Raji (cell line): ENCODE data around the gene CCNA2.

Source experiments
- POLR2A ChIP-seq: IDR thresholded peaks from 2 replicates; pipeline ENCODE4 v1.6.1; 2011; ENCODE audit warnings: low read depth, low read length, control low read depth; ENCODE audit not compliant: insufficient read depth

Gene CCNA2

DNA sequence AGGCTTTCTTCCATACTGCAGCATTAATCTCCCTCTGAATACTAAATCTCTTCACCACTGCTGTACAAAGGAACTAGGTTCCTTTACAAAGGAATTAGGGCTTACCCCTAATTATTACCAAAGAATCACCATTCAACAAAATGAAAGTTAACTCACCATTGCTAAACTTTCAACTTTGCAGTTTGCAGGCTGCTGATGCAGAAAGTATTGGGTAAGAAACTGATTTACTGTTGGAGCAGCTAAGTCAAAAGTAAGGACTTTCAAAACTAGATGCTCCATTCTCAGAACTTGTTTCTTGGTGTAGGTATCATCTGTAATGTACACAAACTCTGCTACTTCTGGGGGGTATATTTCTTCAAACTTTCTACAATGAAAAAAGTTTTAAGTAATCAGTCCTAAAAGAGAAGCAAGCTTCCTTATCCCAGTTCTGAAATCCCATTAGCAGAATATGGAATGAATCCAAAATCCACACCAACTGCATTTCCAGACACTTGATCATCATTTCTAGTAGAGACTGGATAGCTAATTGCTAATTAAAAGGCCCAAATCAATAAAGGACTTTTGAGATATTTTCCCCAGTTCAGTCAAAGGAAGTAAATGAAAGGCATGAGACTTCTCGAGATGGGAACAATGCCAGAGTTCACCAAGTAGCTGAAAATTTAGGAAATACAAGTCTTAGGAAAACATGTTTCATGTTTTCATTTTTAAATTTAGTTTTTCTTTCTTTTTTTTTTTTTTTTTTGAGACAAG is 4.3 kb downstream of the CCNA2 start:
- TF ChIP-seq POLR2A = no peak

DNA sequence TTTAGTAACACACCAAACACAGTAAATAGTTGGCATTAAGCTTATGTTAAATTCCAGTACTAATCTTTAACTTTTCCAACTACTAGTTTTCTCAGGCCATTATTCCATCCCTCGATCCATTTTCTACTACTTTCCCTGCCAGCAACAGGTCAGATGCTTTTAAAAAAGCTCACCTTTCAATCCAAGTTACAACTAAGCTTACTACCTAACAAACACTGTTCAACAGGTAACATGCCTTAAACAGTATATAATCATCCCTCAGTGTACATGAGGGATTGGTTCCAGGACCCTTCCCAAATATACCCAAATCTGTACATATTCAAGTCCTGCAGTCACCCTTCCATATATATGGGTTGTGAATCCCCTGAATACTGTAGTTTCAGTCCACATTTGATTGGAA is 5.5 kb downstream of the CCNA2 start:
- TF ChIP-seq POLR2A = no peak

DNA sequence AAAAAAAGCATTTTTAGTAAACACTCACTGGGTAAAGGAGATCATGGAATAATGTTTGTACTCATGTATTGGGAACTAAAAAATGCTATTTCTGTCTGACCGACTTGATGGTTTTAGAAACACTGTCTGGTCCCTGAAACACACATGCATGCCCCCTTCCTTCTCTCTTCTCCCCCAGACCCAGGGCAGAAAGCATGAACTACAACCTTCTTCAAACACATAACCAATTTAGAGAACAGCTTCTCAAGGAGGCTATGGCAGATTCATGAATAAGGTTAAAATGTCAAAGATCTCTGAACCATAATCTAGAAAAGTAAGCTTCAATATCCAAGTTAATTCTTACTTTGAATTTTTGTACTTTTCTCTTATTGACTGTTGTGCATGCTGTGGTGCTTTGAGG is 6.0 kb downstream of the CCNA2 start:
- TF ChIP-seq POLR2A = no peak

DNA sequence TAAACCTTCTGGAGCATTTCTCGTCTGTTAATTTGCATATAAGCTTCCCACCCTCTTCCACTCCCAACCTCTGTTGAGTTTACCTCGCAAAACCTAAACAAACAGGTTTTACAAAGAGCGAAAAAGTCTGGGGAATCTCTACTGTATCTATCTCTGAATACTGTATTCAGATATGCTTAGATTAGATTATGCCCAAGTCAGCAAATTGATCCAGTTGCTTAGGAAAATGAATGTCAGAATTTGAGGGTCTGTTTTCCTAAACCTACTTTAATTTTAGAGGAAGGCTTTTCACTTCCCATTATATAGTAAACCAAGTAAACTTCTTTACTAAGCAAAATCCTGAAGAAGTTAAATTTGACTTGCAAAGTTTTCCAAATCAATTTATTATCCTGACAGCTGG is 6.7 kb downstream of the CCNA2 start:
- no peak for TF ChIP-seq POLR2A

DNA sequence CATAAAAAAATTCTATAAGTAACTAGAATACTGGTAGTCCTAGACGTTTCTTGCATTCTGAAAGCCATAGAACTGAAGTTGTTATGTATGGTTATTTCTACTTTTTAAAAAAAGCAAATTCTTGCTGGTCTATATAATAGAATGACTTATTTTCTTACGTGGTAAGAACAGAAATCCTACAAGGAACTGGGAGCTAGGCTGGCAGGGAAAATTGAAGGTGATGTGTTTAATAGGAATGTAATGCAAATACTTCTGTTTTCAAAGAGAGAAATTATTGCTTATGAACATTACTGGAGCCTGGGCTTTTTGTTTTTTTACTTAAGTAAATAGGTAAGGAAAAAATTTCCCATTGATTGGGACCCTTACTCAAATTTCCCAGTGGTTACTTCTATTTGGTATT is 8.9 kb downstream of the CCNA2 start:
- TF ChIP-seq POLR2A = no peak

DNA sequence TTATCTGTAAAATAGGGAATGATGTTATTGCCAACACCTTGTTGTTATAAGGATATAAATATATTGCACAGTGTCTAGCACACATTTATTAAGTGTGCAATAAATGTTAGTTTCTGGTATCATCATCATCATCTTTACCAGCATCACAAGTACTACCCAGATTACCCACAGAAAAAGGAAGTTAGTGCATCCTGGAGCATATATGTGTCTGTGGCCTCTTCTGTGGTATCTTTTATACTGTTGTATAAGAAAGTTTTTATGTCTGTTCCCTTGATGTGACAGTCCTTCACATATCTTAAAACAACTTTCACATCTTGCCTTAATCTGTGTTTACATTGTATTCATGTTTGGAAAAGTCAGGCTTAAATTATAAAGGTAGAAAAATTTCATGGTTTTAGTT is 12.6 kb downstream of the CCNA2 start:
- no peak for TF ChIP-seq POLR2A

DNA sequence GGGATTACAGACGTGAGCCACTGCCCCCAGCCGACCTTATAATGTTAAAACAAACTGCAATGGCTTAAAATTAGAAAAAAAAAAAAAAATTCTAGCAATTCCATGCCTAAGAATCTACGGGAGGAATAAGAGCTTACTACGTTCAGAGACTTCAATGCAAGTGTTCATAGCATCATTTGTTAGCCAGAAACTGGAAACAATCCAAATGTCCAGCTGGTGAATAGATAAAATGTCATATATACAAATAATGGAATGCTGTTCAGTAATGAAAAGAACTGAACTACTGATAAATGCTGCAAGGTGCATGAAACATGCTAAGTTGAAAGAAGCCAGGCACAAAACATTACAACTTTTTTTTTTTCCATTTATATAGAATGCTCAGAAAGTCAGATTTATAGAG is 17.3 kb downstream of the CCNA2 start:
- TF ChIP-seq POLR2A = no peak

DNA sequence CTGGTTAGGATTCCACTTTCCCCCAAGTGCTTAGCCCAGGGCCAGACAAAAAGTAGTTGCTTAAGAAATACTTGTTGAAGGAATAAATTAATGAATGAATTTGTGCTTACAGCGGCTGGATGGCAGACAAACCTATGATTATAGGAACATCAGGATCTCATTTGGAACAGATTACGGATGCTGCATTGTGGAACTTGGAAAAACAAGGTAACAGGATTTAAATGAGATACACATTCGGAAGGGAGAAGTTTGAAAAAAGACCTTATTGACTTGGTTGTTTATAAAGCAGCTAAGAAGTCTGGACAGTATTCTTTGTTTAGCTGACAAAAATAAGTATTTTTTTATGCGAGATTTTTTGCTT is 22.0 kb downstream of the CCNA2 start:
- no peak for TF ChIP-seq POLR2A

DNA sequence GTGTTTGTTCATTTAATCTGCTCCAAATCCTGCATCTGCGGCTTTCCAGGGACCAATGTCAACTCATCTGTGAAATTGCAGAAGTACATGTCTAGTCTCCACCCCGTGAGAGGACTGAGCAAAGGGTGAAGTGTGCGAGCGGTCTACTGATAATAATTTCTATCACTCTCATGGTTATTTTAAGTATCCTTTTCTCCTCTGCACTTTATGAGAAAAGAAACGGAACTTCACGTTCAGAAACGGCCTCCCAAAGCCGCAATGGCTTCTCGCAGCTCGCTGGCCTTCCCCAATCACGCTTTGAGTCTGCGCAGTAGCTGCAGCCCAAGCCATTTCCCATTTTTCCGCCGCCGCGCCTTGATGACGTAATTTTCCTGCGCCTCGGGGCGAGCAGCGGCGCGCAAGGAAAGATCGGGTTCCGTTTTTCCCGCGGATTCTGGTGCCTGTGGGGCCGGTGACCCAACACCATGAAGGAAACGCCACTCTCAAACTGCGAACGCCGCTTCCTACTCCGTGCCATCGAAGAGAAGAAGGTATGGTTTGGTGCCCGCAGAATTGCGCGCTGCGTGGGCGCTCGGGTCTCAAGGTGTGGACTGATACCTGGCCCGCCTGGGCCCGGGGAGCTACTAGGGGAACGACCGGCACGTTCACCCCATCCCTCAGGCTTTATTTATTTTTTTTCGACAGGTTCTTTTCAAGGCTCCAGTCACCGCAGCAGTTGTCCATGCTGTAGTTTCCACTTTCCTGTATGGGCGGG is 22.5 kb downstream of the CCNA2 start, which contains the start of gene EXOSC9:
Gene EXOSC9 (plus strand): TSS at position 363 of the 754 bp plus-strand sequence. CDS start 102 bp downstream, at position 465.
- peak; percentile 92 for TF ChIP-seq POLR2A

DNA sequence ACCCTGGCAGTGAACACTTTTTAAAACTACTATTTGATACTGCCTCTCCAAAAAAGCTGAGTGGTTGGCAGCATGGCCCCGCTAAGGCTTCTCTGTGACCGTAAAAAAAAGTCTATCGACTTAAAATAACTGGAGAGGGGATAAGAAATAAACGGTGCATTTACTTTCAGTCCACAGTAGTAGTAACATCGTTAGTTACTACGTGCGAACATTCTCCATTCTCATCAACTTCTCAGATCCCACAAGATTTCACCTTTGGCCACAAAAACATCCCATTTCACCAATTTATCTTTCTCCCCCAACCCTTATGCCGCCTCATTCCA is 23.1 kb downstream of the CCNA2 start:
- no peak for TF ChIP-seq POLR2A

DNA sequence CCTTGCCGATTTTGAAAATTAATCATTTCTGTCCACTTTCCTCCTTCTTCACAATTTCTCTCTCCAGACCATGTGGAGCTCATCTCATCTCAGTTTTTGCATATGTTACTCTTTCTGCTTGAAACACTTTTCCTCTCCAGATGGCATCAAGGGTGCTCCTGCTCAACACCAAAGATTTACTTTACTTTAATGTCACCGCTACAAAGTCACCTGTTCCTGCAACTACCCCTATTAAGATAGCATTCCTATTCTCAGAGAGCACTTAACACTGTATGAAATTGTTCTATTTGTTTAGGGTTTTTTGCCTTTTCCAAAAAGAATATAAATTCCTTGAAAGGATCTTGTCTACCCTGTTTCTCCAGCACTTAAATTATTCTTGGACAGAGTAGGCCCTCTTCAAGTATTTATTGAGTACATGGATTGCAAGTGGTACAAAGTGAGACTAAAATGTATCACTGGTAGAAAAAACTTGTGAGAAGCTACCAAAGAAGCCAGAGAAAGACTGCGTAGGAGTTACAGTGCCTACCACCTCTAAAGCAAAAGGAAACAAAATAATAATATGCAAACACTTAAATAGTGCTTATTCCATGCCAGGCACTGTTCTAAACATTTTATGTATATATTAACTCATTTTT is 23.7 kb downstream of the CCNA2 start:
- no peak for TF ChIP-seq POLR2A

DNA sequence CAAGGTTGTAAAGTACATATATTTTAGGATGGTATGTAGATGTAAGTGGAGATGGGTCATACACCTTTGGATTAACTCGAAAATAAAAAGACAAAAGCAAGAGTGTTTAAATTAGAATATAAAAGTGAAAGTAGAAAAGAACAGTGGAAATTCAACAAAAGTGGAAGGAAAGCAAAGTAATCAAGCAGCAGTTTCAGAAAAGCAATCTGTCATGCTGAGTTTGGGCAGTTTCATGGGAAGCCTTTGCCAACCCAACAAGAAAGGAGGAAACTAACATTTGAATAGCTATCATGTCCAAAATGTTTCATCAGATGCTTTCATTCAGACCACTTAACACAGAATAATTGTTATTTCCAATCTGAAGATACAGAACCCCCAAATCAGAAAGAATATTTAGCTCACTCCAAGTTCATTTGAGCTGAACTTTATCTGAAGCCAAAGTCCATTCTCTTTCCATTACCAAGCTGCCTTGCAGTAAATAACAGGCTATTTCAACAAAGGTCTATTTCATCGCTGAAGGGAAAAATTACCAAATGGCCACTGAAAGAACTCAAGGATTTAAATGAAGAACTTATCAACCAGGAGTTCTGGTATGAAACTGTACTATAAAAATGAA is 24.4 kb downstream of the CCNA2 start:
- TF ChIP-seq POLR2A = no peak

DNA sequence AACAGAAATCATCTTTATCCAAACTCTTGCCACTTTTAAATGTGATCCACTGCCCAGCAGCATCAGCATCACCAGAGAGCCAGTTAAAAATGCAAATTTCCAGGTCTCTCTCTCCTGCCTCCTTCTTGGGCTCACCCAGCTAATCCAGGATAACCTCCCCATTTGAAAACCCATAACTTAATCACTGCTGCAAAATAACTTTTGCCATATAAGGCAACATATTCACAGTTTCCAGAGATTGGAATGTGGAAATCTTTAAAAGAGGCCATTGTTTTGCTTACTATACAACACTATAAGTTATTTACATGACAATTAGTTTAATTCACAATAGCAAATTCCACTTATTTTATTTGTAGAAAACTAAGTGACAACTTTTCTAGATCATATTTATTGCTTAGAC is 27.4 kb downstream of the CCNA2 start:
- TF ChIP-seq POLR2A = no peak

DNA sequence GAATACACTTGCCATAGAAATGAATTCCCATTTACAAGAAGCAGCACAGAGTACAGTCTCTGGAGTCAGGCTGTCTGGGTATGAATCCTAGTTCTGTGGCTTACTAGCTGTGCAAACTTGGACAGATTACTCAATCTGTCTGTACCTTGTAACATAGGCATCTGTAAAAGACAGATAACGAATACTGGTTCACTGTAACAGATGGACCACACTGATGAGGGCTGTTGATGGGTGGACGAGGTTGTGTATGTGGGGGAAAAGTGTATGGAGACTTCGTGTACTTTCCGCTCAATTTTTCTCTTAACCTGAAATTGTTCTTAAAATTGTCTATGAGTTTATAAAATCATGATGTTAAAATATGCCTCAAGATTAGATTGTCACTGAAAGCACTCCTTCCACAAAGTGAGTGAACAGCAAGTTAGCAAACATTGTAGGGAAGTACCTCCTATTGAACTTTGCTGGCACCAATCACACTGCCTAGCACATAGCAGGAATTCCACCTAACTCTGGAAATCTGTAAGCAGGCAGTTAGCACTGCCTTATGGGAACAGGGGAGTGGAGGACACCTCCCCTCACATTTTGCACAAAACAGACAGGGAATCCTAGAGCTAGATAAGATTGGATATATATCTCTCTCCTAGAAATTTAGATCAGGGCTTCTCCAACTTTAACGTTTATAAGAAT is 29.0 kb downstream of the CCNA2 start:
- TF ChIP-seq POLR2A = no peak

DNA sequence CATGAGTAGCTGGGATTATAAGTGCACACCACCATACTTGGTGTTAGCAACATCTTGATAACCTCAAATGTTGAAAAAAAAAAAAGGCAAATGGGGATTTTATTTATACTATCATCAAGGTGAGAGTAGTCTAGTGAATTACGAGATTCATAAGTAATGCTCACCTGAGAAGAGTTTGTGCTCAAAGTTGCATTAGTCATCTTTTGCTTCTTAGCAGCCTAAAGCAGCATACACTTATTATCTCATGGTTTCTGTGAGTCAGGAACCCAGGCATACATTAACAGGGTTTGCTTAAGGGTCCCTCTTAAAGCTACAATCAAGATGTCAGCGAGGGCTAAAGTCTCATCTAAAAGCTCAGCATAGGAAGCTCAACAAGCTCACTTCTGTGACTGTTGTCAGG is 30.7 kb downstream of the CCNA2 start:
- no peak for TF ChIP-seq POLR2A
